GM21529 (cell line): ENCODE measurements around the gene FHDC1.

Experiments
- ATAC-seq: cut with Tn5 transposase; IDR thresholded peaks from one replicate; pipeline ENCODE4 v1.9.1; 2021; ENCODE audit not compliant: unreplicated experiment

FHDC1 gene

DNA sequence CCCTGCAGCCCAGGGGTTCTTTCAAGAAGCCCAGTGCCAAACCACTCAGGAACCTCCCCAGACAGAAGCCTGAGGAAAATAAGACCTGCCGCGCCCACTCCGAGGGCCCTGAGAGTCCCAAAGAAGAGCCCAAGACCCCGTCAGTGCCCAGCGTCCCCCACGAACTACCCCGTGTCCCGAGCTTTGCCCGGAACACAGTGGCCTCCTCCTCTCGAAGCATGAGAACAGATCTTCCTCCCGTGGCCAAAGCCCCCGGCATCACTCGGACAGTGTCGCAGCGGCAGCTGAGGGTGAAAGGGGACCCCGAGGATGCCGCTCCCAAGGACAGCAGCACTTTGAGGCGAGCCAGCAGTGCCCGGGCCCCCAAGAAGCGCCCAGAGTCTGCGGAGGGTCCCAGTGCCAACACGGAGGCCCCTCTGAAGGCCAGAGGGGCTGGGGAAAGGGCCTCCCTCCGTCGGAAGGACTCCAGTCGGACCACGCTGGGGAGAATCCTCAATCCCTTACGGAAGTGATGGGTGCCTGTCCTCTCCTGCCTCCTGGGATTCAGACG is 40.2 kb downstream of the FHDC1 start:
- ATAC-seq, result no peak

- ATAC-seq, result no peak
These were observed 43.7 kb downstream of the FHDC1 start for GRCh38 chr4:152979731-152980330.

DNA sequence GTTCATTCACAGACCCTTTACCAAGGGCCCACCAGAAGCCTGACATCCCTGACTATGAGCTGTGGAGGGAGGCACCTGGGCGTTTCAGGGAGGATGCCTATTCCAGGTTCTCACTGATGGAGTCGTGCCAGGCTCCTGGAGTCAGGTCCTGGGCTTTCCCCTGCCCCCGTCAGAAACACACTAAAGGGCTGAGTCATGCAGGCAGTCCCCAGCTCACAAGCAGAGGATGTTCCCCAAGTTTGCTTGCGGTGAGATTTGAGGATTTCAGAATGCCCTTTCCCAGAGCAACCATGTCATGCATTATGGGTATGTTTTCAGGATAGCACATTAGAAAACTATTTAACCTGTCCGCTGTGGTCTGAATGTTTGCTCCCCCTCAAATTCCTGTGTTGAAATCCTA is 45.2 kb downstream of the FHDC1 start:
- ATAC-seq, result no peak

DNA sequence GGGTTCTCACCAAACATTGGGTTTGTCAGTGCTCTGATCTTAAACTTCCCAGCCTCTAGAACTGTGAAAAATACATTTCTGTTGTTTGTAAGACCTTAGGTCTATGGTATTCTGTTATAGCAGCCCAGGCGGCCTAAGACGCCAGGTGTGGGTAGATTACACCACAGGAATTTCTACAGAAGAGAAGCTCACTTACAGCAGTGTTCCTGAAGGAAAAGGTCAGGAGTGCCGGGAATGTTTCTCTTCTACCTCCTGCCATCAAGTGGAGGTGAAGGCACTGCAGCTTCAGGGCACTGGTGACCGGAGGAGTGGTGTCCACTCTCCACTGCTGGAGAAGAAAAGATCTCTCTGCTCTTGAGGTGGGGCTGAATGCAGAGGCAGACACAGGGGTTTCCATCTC is 45.7 kb downstream of the FHDC1 start:
- no peak for ATAC-seq

- ATAC-seq, result no peak
These were observed 47.1 kb downstream of the FHDC1 start for GRCh38 chr4:152983221-152983620.

- ATAC-seq, result no peak
These were observed 47.8 kb downstream of the FHDC1 start for GRCh38 chr4:152983774-152984411.

DNA sequence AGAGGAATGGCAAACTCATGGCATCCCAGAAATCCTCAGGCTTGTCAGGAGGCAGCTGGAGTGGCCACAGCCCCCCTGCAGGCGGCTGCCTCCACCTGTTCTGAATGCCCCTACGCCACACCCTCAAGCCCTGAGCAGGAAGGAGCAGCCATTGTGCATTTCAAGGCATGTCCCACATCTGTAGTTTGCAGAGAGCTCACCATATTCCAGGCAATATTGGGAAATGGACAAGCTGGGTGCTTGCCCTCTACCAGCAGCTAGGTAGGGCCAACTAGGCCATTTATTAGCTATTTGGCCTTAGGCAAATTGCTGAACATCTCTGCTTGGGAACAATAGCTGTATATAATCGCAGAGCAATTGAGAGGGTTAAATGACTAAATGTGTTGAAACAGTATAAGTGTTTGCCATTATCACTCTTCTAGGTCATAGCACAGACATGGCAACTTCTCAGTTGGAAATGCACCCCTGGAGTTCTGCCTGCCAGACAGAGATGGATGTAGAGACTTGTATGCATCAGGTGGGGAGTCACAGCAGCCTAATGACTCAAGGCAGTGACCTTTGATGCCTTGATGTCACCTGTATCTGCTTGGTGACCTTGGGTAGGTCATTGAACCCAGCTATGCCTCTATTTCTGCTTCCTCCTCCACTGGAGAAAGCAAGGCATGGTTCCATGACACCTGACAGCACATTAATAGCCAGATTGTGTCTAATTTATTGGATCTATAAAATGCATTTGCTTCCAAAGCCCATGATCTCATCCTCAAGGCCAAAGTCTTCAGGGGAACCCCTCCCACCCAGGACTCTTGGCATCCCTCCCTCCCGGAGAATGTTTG is 52.8 kb downstream of the FHDC1 start:
- no peak for ATAC-seq

GRCh38 chr4:152989554-152989970 is 53.4 kb downstream of the FHDC1 start:
- no peak for ATAC-seq

DNA sequence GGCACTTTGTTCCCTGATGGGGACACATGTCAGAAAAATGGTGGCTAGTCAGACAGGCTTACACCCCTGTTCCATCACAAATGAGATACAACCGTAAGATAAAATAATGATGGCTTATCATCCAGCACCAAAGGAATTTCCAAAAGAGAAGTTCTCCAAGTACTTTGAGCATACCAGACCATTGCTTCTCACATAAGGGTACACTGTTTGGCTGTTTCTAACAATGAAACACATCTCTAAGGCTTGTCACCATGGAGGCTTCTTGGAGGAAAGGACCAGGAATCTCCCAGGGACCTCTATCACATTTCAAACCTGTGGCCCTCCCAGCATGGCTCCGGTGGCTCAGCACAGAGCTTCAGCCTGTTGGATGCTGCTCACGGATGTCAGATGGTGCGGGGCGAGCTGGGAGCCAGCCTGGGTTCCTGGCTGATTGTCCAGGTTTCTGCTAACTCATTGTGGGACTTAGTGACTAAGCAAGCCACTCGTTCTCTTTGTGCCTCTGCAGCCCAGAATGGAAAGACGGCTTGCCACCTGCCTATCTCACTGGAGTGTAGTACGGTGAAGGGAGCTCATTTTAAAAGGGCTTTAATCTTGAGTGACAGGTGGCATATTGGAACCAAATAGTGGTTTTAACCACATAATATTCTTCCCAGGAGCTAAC is 54.5 kb downstream of the FHDC1 start:
- no peak for ATAC-seq

DNA sequence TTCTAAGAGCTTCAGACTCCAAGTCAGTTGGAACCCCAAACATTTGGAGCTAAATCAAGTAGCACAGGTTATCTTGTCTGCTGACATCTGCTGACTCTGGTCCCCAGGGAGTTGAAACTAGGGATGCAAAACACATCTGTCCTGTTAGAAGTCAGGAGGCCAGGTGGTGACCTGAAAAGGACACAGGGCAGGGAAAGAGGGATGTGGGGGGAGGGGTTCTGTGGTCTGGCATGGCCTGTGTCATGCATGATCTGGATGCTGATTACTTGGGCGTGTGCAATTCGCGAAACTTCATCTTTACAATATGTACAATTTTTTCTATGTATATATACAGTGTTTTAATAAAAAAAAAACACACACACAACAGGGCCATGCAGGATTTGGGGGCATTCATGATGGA is 55.3 kb downstream of the FHDC1 start:
- no peak for ATAC-seq

- no peak for ATAC-seq
These were observed 55.9 kb downstream of the FHDC1 start for GRCh38 chr4:152992027-152992426.

DNA sequence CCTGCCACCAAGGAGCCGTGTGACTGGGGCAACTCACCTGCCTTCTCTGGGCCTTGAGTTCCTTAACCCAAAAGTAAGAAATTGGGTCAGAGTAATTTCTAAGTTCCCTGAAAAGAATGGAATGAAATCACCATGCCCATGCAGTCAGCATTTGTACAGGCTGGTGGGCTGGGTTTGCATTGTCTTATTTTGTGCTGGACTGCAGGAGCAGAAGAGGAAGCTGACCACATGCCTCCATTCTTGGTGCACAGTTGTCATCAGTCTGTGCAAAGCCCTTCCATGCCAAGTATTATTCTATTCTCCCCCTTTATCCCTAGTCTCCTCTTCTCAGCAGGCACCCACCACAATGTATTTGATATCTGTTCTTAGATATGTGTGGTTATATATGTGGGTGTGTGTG is 56.3 kb downstream of the FHDC1 start:
- ATAC-seq, result no peak

DNA sequence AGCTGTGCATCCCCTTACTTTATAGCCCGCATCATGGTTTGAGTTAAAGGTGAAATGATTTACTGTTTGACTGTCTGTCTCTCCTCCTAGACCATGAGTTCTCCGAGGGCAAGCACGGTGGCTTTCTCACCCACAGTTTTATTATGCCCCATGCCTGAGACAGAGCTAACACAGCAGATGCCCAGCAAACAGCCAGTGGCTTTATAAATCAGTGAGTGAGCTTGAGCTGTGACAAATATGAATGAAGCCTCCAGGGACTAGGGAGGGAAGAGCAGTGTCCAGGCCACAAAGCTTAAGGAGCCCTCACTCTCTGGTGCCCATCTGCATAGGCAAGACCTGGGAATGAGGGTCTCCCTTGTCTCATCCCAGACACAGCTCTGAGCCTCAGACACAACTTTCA is 57.9 kb downstream of the FHDC1 start:
- no peak for ATAC-seq

DNA sequence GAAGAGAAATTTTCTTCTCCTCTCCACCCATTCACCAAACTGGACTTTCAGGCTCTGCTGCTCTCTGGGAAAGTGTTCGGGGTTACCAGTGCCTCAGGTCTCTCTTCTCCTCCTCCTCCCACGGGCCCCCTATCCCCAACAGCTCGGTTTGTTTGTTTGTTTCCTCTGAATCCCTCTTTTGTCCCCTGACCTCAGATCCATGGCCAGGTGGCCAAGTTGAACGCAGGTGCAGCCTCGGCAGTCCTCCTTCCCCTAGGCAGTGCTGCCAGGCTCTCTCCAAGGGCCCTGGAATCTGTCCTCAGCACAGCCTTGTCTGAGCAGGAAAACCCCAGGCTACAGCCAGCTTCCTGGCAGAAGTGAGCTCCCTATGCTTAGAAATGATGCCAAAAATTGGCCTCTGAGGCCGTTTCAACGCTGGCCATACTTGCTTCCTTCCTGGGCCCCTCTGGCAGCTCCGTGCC is 60.0 kb downstream of the FHDC1 start:
- ATAC-seq, result no peak

GRCh38 chr4:152996672-152997071 is 60.5 kb downstream of the FHDC1 start:
- ATAC-seq, result no peak

DNA sequence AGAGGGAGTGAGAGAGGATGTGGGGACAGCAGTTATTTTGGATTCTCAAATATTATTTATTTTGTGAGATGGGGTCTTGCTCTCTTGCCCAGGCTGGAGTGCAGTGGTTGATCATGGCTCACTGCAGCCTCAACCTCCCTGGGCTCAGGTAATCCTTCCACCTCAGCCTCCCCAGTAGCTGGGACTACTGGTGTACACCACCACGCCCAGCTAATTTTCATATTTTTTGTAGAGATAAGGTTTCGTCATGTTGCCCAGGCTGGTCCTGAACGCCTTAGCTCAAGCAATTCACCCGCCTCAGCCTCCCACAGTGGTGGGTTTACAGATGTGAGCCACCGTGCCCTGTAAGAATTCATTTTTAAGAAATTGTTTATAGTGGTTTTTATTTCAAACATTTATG is 61.2 kb downstream of the FHDC1 start:
- ATAC-seq, result no peak

- no peak for ATAC-seq
These were observed 61.8 kb downstream of the FHDC1 start for GRCh38 chr4:152997771-152998487.

DNA sequence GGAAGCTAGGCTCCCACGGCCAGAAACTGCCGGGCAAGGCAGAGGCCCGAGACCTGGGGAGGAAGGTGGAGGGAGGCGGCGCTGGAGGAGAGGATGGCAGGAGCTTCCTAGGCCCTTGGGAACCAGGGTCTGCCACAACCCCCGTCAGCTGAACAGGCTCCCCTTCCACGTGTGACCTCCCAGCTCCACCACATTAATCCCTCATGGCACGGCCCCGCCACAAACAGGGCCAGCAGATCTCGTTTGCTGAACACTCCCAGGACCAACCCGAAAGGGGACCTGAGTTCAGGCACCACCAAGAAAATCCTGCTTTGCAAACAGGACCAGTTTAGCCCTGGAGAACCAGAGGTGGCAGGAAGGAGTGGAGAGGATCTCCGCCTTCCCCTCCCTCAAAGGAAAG is 62.7 kb downstream of the FHDC1 start:
- ATAC-seq, result no peak

DNA sequence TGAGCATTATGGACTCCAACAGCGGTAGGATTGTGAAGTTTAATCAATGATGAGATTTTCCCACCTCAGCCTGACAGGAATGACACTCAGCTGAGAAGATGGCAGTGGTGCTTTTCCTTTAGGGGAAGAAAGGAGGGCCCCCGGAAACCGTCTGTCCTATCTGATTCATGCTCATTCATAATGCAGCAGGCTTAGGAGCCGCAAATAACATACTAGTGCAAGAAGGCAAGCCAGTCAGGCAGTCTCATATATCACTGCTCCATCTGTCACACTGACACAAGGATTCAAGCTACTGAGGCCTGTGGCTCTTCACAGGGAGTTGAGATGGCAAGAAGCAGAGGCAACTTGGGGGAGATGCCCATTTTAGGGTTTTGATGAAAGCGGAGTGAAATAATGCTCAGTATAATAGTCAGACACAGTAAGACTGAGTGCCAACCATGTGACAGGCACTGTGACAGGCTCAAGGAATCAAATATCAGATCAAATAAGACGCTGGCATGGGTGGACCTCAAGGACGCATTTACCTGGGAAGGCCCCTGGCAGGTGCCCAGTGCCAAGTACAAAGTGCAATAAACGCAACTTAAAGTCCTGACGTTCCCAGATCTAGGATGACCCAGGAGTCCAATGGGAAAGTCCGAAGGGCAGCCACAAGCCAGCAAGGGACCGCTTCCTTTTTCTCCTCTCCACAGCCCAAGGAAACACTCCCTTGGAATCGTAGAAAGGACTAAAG is 63.4 kb downstream of the FHDC1 start:
- ATAC-seq, result no peak

- ATAC-seq, result no peak
These were observed 63.9 kb downstream of the FHDC1 start for GRCh38 chr4:153000076-153000420.
